ENCODE measurements around the gene WT1.

WT1 gene

DNA sequence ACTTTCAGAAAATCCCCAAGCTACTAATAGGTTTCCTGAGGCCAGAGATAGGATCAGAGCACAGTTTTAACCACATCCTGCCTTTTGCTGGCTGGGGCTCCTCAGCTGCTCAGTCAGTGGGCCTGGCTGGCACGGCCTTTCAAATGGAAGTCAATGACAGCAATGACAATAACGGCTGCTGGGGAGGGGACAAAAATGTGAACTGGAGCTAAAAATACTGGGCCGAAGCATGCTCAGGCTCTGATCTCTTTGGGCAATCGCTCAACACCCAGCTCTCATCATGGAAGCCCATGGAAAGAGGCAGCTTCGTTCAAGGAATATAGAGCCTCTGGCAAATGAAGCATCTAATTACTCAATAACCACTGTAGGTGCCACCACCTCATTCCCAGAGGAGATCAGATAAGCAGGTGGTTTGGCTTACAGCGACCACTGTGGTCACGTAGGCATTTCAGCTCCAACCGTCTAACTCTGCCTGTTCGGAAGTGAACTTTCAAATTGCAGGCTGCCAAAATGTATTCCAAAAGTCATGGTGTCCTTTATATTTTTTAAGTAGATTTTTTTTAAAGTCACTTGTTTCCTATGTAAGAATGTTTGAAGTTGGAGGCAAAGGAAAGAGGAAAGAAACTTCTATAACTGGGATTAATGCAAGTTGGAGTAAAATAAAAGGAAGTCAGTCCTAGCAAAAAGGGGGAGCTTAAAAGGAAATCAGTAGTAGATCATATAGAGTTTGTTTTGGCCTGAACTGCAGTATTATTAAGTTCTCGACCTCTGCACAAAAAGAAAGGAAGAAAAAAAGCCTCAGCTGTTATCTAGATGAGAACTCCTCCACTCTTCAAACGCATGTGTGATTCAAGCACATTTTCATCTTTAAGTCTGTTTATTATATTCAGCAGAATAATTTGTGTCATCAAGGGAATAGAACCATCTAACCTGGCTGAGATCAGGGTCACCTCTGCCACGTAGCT is 14.1 kb downstream of the WT1 start:
- DNase-seq, result peak; percentile 45

DNA sequence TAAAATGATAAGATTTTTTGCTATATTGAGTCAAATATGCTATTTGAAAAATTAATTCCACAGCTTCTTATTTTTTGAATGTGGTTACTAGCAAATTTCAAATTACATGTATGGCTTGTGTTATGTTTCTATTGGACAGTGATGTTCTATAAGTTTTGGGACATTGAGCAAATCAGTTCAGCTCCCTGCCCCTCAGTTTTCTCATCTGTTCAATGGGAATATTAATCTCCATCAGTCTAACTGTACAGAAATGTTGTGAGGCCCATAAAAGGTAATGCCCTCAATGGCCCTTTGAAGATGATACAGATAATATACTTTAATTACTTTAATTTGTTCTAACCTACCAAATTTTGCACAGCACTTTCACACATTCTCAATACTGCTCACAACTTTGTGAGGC is 15.2 kb downstream of the WT1 start:
- DNase-seq, result no peak

DNA sequence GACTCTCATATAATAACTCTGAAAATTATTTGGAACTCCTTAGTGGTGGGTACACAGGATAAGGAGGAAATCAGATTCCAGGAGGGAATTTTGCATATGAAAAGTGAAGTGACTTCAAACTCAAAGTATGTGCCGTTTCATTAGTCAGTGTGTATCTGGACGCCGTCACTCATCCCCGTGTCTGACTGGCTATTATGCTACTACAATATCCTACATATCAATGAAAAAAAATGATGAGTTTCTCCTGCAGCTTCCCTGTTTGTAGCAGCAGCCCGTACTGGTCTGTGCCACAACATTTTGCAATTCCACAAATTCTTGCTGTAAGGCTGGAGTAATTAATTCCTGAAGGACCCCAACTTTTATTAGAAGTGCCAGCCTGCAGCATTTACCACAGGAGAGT is 16.5 kb downstream of the WT1 start:
- DNase-seq, result no peak

DNA sequence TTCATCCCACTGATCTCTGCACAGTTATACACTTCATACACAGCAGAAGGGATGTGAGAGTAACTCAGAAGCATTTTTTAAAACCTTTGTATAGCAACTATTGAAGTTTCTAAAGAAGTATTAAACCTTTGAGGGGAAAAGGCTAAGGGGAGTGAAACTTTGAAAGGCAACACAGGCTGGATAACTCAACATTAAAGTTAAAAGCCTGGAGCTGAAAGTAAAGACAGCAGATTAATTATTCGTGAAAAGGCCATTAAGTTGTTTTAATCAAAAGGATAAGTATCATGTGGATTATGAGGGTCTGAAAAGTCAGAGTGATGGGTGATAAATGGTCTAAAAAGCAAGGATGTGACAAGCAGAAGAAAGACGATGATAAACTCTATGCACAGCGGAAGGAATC is 17.5 kb downstream of the WT1 start:
- DNase-seq, result no peak

DNA sequence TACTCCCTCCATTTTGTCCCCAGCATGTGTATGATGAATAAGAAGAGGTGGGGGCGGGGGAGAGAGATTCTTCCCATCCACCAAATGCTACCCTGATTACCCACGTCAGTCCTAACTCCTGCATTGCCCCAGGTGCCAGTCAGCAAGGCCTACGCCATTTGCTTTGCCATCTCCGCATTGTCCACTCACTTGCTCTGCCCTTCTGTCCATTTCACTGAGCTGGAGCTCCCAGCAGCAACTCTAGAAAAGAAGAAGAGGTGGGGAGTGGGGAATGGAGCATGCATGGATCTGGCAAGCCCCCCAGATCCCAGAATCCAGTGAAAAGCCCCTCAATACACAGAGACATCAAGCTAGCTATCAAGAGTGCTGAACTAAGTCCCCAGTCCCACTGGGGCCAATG is 19.0 kb downstream of the WT1 start:
- no peak for DNase-seq

DNA sequence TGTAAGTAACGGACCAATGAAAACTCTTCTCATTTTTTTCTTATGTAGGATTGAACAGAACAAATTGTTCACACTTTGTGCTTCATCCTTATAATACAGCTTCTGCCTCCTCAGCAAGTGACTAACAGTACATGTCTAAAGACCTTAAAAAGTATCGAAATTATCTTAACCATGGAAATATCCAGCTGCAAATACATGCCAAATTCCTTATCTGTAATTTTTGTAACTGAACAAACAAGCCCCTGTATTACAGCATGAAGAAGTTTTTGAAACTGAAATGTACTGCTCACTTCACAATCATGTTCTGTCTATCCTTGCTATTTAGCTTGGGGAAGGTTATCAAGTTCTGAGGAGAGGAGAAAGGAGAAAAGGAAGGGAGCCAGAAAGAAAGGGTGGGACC is 20.4 kb downstream of the WT1 start:
- no peak for DNase-seq

DNA sequence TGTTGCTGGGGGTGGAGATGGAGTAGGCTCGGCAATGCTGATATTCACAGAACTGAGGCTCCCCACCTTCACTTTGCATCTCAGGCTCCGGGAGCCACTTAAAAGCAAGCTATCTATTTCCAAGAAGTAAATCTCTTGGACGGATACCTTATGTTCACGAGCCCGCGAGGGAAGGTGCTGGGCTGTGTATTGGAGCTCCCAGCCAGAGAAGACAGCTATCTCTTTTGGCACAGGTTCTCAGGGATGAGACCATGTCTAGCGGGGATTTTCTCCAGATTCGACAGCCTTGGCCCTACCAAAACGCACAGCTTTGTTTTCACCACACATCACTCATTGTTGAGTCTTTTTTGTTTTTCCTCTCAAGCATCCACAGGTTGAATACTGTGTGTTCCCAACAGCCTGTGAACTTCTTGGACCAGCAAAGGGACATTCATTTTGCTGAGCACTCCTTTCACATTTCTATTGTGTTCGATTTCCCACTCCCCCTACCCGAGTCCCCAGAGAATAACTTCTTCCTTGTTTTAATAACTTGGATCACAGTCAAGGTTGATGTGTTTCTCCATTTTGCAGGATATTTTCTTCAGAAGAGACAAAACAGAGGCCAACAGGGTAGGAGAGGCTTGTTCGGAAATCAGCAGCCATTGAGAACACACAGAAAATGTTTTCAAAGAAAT is 23.3 kb downstream of the WT1 start:
- no peak for DNase-seq

DNA sequence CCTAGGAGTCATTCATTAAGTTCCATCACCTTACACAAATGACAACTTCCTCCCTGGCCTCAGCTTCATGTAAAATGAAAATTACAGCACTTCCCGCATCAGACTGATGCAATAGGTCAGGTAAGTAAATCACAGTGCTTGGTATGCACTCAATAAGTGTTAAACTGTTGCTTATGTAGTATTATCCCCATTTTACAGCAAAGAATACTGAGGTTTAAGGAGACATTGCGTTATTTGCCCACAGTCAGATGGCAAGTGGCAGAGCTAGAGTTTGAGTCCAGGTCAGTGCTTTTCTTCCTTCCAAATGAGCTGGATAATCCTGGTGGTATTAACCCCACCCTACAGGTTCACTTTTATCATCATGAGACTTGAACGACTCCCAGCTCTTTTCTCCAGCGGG is 29.7 kb downstream of the WT1 start:
- no peak for DNase-seq

DNA sequence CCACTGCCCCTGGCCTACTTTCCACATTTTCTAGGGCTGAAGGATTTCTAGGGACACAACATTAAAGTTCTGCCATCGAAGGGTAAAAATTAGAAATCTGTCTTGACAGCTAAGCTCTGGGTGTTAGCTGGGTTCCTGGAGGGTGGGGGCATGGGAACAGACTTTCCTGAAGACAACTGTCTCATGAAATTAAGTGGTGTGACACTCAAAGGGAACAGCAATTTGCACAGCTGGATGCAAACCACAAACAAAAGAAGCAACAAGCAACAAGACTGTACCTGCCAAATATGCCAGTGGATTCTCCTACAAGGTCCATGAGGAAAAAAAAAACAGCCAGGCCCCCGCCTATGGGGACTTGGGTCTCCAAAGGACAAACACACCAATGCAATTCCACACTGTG is 32.5 kb downstream of the WT1 start:
- no peak for DNase-seq

DNA sequence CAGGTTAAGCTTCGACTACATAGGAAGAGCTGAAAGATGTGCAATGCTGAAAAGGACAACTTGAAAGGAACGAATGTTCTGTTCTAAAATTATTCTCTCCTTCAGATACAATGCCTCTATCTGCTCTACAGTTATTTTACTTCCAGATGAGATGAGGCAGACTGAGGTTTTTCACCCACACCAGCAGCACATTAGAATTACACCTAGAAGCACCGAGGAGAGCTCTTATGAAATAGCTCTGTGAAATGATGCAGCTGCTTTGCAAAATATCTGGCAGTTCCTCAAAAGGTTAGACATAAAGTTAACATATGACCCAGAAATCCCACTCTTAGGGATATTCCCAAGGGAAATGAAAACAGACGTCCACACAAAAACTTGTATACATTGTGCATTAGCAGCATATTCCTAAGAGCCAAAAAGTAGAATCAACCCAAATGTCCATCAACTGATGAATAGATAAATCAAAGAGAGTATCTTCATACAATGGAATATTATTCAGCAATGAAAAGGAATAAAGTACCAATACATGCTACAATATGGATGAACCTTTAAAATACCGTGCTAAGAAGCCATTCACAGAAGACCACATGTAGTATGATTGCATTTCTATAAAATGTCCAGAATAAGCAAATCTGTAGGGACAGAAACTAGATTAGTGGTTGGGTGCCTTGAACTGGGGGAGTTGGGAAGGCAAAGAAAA is 34.5 kb downstream of the WT1 start:
- DNase-seq, result no peak

DNA sequence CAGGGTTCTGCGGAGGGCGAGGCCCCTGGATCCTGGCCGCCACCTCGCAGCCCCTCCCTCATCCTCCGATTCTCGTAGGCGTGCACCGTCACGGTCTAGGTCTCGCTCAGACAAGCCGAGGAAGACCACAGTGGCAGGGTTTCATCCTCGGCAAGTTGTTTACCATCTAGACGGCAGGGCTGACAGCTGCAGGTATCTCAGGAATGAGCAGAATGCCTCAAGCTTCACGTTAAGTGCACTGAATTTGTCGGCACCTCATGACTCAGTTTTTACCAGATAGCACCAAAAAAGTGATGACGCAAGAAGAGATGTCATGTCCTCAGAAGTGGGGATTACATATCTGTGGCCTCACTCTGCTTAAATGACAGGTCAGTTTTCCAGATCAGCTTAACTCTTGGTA is 35.1 kb downstream of the WT1 start:
- DNase-seq, result no peak

DNA sequence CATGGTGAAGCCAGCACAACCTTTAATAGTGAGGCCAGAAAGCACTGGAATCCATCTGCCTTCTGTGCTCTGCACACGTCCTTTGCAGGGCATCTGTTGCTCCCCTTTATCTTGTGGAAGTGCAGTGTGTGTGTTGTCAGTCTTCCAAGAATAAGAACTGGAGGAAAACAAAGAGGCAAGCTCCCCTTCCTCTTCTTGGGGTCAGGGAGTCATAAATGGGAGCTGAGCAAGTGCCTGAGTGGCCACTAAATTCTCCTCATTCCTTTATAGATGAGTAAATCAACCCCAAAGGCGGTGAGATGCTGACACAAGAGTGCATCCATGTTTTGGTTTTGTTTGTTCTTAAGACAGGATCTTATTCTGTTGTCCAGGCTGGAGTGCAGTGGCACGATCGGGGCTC is 38.3 kb downstream of the WT1 start:
- no peak for DNase-seq

DNA sequence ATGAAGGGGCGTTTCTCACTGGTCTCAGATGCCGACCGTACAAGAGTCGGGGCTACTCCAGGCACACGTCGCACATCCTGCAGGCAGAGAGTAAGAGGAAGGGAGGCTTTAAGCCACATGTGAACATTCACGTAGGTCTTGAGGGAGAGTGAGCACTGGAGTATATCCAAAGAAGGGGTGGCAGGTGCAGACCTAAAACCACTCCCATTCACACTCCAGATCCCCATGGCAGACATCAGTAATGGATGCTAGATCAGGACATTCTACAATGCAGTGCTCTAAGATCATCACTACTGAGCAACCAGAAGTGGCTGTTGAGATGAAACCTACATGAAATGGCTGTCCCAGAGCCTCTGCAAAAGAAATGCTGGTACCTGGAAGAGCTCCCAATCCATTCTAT is 39.0 kb downstream of the WT1 start:
- no peak for DNase-seq

DNA sequence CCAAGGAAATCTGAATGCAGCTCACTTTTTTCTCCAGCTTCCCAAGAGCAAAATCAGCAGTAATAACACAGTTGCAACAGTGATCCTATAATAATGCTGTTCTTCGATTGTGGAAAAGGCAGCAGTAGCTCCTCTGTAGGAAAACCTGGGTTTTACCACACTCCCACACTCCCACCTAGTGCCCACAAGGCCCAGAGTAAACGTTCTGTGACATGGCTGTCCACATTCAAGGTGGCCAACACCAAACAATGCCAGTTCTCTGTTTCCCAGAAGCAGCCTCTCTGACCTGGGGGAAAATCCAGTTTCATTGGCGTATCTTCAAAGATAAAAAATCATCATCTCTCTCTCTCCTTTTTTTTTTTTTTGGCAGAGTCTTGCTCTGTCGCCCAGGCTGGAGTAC is 40.2 kb downstream of the WT1 start:
- no peak for DNase-seq

DNA sequence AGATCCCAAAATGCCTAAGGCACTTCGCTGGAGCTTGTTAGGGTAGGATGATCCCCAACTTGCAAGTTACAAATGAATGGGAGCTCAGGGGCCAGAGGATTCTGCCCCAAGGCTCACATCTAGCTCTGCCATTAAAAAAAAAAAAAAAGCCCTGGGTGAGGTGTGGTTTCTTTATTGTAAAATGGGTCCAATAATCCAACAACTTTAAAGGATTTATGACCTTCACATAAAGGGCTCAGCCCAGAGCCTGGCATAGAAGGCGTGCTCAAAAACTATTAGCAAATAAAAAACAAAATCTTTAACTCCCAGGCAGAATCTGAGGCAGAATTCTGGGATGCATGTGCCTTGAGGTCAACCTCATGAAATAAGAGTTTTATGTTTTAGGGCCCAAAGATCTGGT is 42.5 kb downstream of the WT1 start:
- DNase-seq, result no peak

DNA sequence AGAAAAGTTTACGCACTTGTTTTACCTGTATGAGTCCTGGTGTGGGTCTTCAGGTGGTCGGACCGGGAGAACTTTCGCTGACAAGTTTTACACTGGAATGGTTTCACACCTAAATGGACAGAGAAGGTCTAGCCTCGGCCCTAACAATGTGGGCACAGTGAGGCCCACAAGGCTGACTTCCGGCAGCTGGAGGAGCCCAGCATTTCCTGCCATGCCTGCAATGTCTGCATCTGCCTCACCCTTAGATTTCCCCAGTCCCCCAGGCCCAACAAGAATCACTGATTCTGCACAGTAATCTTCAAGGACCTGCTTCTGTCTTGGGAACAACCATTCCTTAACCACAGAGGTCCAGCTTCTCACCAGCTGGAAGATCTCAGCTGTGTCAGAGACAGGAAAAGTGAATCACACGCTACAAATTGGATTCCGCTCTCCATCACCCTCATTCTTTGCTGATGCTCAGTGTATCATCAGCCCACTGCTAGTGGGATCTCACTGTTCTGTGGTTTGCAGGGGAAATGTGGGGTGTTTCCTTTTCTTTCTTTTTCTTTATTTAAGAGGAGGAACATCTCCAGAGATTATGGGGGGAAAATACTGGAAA is 43.3 kb downstream of the WT1 start:
- no peak for DNase-seq

DNA sequence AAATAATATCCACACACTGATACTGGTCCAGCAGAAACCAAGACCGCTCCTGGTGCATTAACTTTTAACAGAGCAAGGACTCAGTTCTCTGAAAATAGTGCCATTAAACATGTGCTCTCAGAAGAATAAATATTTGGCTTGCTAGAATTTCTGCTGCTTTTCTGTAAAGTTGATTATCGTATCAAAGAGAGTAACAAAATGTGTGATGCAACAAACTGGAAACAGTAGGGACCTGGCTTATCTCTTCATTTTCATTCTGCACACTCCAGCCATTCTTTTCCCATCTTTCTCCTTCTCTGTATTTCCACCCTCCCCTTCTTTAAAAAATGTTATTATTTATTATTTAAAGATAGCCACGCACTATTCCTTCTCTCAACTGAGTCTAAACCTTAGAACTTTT is 43.9 kb downstream of the WT1 start:
- DNase-seq, result no peak

DNA sequence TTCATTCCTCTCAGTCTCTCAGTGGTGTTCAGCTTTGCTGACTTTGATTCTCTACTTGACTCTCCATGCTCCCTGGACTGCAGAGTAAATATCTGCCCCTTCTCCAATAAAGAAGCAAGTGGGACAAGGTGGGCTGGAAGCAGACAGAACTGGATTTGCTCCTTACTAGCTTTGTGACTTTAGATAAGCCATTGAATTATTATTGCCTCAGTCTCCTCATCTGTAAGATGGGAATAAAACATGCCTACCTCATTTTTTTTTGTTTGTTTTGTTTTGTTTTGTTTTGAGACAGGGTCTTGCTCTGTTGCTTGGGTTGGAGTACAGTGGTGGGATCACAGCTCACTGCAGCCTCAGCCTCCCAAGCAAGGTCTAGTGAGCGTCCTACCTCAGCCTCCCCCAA is 44.6 kb downstream of the WT1 start:
- DNase-seq, result no peak

DNA sequence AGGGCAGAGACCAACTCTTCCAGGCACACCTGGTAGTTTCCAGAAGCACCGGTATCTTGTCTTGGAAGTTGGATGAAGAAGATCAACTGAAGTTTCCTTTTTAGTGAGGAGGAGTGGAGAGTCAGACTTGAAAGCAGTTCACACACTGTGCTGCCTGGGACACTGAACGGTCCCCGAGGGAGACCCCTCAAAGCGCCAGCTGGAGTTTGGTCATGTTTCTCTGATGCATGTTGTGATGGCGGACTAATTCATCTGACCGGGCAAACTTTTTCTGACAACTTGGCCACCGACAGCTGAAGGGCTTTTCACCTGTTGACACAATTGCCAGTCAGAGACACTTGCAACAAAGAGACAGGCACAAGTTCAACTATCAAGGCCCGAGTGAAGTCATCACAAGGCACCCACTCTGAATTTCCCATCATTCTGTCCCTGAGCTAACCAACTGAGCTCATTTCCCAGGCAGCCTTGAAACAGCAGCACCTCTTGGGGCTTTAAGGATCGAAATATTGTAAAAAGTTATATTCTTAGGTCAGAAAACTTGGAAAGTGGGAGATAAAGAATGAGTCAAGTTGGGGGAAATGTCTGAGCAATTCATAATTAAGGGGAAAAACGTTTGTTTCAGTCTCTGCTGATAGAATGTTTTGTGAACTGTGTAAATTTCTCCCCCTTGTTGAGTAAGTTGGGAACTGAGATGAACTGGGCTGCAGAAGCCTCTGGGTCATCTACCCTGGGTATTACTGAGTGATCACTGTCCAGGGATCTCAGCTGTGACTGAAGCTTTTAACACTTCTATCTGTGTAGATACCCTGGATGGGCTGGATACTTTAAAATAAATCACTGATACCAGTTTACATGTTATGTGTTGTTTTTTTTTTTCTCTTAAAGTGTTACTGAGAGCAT is 46.2 kb downstream of the WT1 start:
- DNase-seq, result no peak

DNA sequence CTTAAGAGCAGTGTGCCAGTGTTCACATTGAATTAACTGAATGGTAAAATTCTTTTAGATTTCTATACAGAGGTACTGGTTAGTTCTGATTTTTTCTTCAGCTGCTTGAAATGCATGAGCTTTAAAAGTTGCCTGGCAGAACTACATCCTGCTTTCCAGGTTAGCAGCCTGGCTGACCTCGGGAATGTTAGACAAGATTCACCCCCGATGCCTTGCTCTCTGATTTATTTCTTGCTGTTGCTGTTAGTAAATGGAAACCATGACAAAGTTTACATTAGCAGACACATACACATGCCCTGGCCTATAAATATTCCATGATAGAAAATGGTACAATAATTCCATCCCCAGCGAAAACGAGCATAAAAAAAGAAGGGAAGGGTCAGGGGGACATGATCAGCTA is 47.0 kb downstream of the WT1 start:
- DNase-seq, result no peak

DNA sequence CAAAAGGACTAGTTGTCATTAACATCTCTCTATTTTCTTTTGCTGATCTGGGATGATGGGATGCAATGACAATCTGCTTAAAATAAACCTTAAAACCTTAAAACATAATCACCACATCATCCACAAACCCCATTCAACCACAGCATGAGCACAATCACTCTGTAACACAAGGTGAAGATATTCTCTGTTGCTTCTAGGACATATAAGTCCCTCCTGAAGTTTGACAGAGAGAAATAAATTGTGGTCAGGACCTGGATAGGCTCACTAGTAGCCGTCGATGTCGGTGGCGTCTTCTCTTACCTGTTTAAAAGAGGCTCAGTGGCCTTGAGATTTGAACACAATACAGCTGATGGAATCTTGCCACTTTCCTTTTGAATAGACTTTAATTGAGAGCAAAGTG is 47.9 kb downstream of the WT1 start:
- DNase-seq, result no peak

DNA sequence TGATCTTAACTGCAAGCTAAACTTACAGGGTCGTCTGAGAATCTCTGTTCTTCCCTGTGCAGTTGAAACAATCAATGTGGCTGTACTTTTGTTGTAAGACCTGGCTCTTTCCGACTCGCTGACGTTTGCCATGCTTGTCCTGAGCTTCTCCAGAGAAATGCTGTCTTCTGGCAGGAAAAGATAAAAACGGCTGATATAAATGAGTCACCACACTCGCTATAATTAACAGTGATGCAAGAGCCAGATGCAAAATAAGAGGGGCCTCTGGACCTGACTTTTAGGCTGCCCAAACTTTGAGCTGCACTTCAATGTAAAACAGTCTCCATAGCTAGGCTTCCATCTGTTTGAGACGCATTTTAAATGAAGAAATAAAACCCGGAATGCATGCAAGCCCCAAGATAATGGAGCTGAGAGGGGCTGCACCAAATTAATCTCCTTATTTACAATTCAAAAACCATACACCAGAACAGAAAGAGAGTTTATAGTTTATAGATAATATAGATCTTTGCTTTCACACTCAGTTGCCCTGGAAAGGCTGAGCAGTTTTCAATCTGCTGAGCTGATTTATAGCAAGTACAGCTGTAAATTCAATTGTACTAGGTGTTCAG is 48.5 kb downstream of the WT1 start:
- DNase-seq, result no peak
